DND-41 (cell line): ENCODE results near the gene CYP1B1.

ENCODE experiments used
- ATAC-seq: fragments of 200-7000 bp; cut with Tn5 transposase; 3 replicates; pipeline ENCODE4 v1.9.1; 2021; ENCODE audit warnings: low read depth; ENCODE audit not compliant: insufficient read depth
- DNase-seq: peaks from one replicate; pipeline ENCODE4 v3.0.0-alpha.2; 2020
- H2AFZ ChIP-seq: 2 replicates; pipeline ENCODE4 v1.6.0; 2012; ENCODE audit warnings: low read depth, low read length
- H3K27ac ChIP-seq: 2 replicates; pipeline ENCODE4 v1.5.1; 2012; ENCODE audit warnings: low read length, inconsistent platforms
- H3K27me3 ChIP-seq: fragments of 200-600 bp; sonication (generic); 2 replicates; pipeline ENCODE4 v1.6.0; 2012; ENCODE audit warnings: low read length, mild to moderate bottlenecking, inconsistent platforms; ENCODE audit not compliant: insufficient read depth, poor library complexity
- H3K36me3 ChIP-seq: 2 replicates; pipeline ENCODE4 v1.5.1; 2012; ENCODE audit warnings: low read length, inconsistent platforms; ENCODE audit not compliant: insufficient read depth
- H3K4me1 ChIP-seq: 2 replicates; pipeline ENCODE4 v1.5.1; 2012; ENCODE audit warnings: mild to moderate bottlenecking, low read length; ENCODE audit not compliant: insufficient read depth
- H3K4me2 ChIP-seq: 2 replicates; pipeline ENCODE4 v1.6.0; 2012; ENCODE audit warnings: mild to moderate bottlenecking, moderate library complexity, low read length, inconsistent platforms; ENCODE audit not compliant: insufficient read depth
- H3K4me3 ChIP-seq, 2 experiments: fragments of 200-600 bp in 1 of 2; shearing (Covaris generic) in 1 of 2; 2 replicates each; pipeline ENCODE4 v1.5.1; 2012 to 2016; ENCODE audit warnings: inconsistent platforms in 2 of 2, low read length in 2 of 2, mild to moderate bottlenecking in 2 of 2, low read depth in 1 of 2, moderate library complexity in 1 of 2
- H3K79me2 ChIP-seq: 2 replicates; pipeline ENCODE4 v1.6.0; 2012; ENCODE audit warnings: low read length, inconsistent platforms; ENCODE audit not compliant: insufficient read depth
- H3K9ac ChIP-seq: 2 replicates; pipeline ENCODE4 v1.6.0; 2012; ENCODE audit warnings: low read depth, mild to moderate bottlenecking, inconsistent platforms, low read length, moderate library complexity
- H3K9me3 ChIP-seq: 2 replicates; pipeline ENCODE4 v1.5.1; 2012; ENCODE audit warnings: low read length, moderate library complexity, mild to moderate bottlenecking, inconsistent platforms; ENCODE audit not compliant: insufficient read depth, severe bottlenecking
- H4K20me1 ChIP-seq: 2 replicates; pipeline ENCODE4 v1.6.0; 2012; ENCODE audit warnings: low read length; ENCODE audit not compliant: insufficient read depth
- CTCF ChIP-seq: IDR thresholded peaks from 2 replicates; pipeline ENCODE4 v1.5.1; 2012; ENCODE audit warnings: borderline replicate concordance, low read length, moderate library complexity, mild to moderate bottlenecking; ENCODE audit not compliant: poor library complexity, severe bottlenecking; ENCODE audit errors: extremely low read depth
- EZH2 ChIP-seq: IDR thresholded peaks from 3 replicates; pipeline ENCODE4 v1.6.1; 2012; ENCODE audit warnings: borderline replicate concordance, low read depth, mild to moderate bottlenecking, moderate library complexity, low read length, inconsistent platforms; ENCODE audit not compliant: severe bottlenecking

The CYP1B1 gene

GRCh38 chr2:38045811-38046210 is 30.1 kb downstream of the CYP1B1 start:
- Histone ChIP-seq H3K4me2 (no peak overlapping the region), H3K4me1 (no peaks in the 10 kb centered on the region), H2AFZ (no peak overlapping the region), H3K79me2 (no peaks in the 10 kb centered on the region), H3K9me3 (no peaks in the 10 kb centered on the region), H3K9ac (no peak overlapping the region), H3K36me3 (no peaks in the 10 kb centered on the region), H3K4me3 (no peak overlapping the region), H3K27ac (no peak overlapping the region), H3K27me3 (peaks cover 25% of the 10 kb centered on the region), H4K20me1 (no peaks in the 10 kb centered on the region)
- ATAC-seq = no peak
- no peak for DNase-seq
- TF ChIP-seq EZH2 (no peak), CTCF (no peak)

GRCh38 chr2:38039121-38039910 is 36.6 kb downstream of the CYP1B1 start:
- ATAC-seq (no peak), DNase-seq (no peak)
- no peak overlapping the region for H2AFZ ChIP-seq

GRCh38 chr2:38038682-38039081 is 37.3 kb downstream of the CYP1B1 start:
- no peaks in the 10 kb centered on the region for H3K36me3 ChIP-seq
- no peak overlapping the region for H3K9ac ChIP-seq
- H2AFZ ChIP-seq = no peak overlapping the region
- no peaks in the 10 kb centered on the region for H3K9me3 ChIP-seq
- H3K4me1 ChIP-seq = no peaks in the 10 kb centered on the region
- H4K20me1 ChIP-seq = no peaks in the 10 kb centered on the region
- no peak overlapping the region for H3K4me3 ChIP-seq
- TF ChIP-seq CTCF (no peak), EZH2 (no peak)
- no peak for DNase-seq
- no peak overlapping the region for H3K27ac ChIP-seq
- H3K79me2 ChIP-seq = no peaks in the 10 kb centered on the region
- peaks cover 23% of the 10 kb centered on the region for H3K27me3 ChIP-seq
- no peak for ATAC-seq
- H3K4me2 ChIP-seq = no peak overlapping the region

More at GRCh38 chr2:38039121-38039910, 36.6 kb downstream of the CYP1B1 start:
- TF ChIP-seq EZH2 = no peak
- TF ChIP-seq CTCF = no peak
- H3K4me3 ChIP-seq = no peak overlapping the region
- H3K27ac ChIP-seq = no peak overlapping the region
- H3K79me2 ChIP-seq = no peaks in the 10 kb centered on the region
- H3K4me2 ChIP-seq = no peak overlapping the region
- H3K36me3 ChIP-seq = no peaks in the 10 kb centered on the region
- H3K9me3 ChIP-seq = no peaks in the 10 kb centered on the region
- no peaks in the 10 kb centered on the region for H3K4me1 ChIP-seq
- H4K20me1 ChIP-seq = no peaks in the 10 kb centered on the region
- no peak overlapping the region for H3K9ac ChIP-seq
- H3K27me3 ChIP-seq = peaks cover 26% of the 10 kb centered on the region
